Glutamatergic neuron (in vitro differentiated cells): Measurements from ENCODE around the gene GALNT7. TPM values are rescaled to one million over a fixed set of nuclear protein-coding genes. Genes with fewer than 3 reads are reported as not detected.
"Not testable (repeated sequence)": the region's sequence is repeated elsewhere in the genome, so short reads cannot be mapped to it uniquely, and the experiment has no call there.

Experiments
- DNase-seq: peaks from one replicate; pipeline ENCODE4 v3.0.0; 2022
- H3K27ac Mint-ChIP-seq: one replicate; pipeline ENCODE4 v1.8.0; 2020; ENCODE audit warnings: mild to moderate bottlenecking, mixed read lengths, inconsistent platforms; ENCODE audit not compliant: unreplicated experiment
- H3K27me3 Mint-ChIP-seq: one replicate; pipeline ENCODE4 v1.8.0; 2020; ENCODE audit warnings: mild to moderate bottlenecking, moderate library complexity, mixed read lengths, inconsistent platforms; ENCODE audit not compliant: unreplicated experiment
- H3K36me3 Mint-ChIP-seq: one replicate; pipeline ENCODE4 v1.8.0; 2020; ENCODE audit warnings: mild to moderate bottlenecking, mixed read lengths, inconsistent platforms; ENCODE audit not compliant: unreplicated experiment
- H3K4me1 Mint-ChIP-seq: one replicate; pipeline ENCODE4 v1.8.0; 2020; ENCODE audit warnings: mild to moderate bottlenecking, low read depth, mixed read lengths, inconsistent platforms; ENCODE audit not compliant: unreplicated experiment
- H3K4me3 Mint-ChIP-seq: one replicate; pipeline ENCODE4 v1.8.0; 2020; ENCODE audit warnings: mild to moderate bottlenecking, mixed read lengths, inconsistent platforms; ENCODE audit not compliant: unreplicated experiment
- H3K9me3 Mint-ChIP-seq: one replicate; pipeline ENCODE4 v1.8.0; 2020; ENCODE audit warnings: mild to moderate bottlenecking, moderate library complexity, mixed read lengths, inconsistent platforms; ENCODE audit not compliant: unreplicated experiment
- CTCF ChIP-seq: fragments of 200-600 bp; sonication (generic); IDR thresholded peaks from one replicate; pipeline ENCODE4 v1.5.0; 2021; ENCODE audit not compliant: partially characterized antibody, unreplicated experiment
- total RNA-seq: library from RNA; stranded (reverse); fragmentation: NEBNext Ultra II Directional; extraction: Animal tissue kit (Norgen Biotek cat#: 25700); gene quantifications from one replicate; pipeline ENCODE4 v1.2.1, GENCODE V29; 2021; ENCODE audit not compliant: unreplicated experiment

GALNT7 gene
- total RNA-seq, 1 donor from 2014 or later, result 17.9 TPM

GRCh38 chr4:173176010-173176409 is 7.4 kb downstream of the GALNT7 start:
- DNase-seq, result no peak
- H3K4me1 Mint-ChIP-seq, result peaks cover 16% of the 10 kb centered on the region
- peaks cover 2% of the 10 kb centered on the region for H3K27me3 Mint-ChIP-seq
- H3K4me3 Mint-ChIP-seq, result no peak overlapping the region
- no peaks in the 10 kb centered on the region for H3K9me3 Mint-ChIP-seq
- no peaks in the 10 kb centered on the region for H3K36me3 Mint-ChIP-seq
- H3K27ac Mint-ChIP-seq, result no peak overlapping the region
- no peak for TF ChIP-seq CTCF

GRCh38 chr4:173177232-173177631 is 8.6 kb downstream of the GALNT7 start:
- Mint-ChIP-seq H3K27me3 (peaks cover 2% of the 10 kb centered on the region), H3K27ac (no peak overlapping the region), H3K4me3 (no peak overlapping the region), H3K36me3 (no peaks in the 10 kb centered on the region), H3K9me3 (no peaks in the 10 kb centered on the region), H3K4me1 (peaks cover 14% of the 10 kb centered on the region)
- no peak for DNase-seq
- TF ChIP-seq CTCF, result no peak

GRCh38 chr4:173178144-173178543 is 9.5 kb downstream of the GALNT7 start:
- DNase-seq, result no peak
- no peaks in the 10 kb centered on the region for H3K36me3 Mint-ChIP-seq
- no peaks in the 10 kb centered on the region for H3K9me3 Mint-ChIP-seq
- TF ChIP-seq CTCF, result no peak
- peaks cover 3% of the 10 kb centered on the region for H3K27me3 Mint-ChIP-seq
- peaks cover 12% of the 10 kb centered on the region for H3K4me1 Mint-ChIP-seq
- no peak overlapping the region for H3K27ac Mint-ChIP-seq
- H3K4me3 Mint-ChIP-seq, result no peak overlapping the region

GRCh38 chr4:173181848-173182247 is 13.2 kb downstream of the GALNT7 start:
- no peak for DNase-seq
- Mint-ChIP-seq H3K36me3 (no peaks in the 10 kb centered on the region), H3K4me1 (peaks cover 6% of the 10 kb centered on the region), H3K4me3 (no peak overlapping the region), H3K9me3 (no peaks in the 10 kb centered on the region), H3K27ac (no peak overlapping the region), H3K27me3 (peaks cover 2% of the 10 kb centered on the region)
- no peak for TF ChIP-seq CTCF

- Mint-ChIP-seq H3K9me3 (no peaks in the 10 kb centered on the region), H3K36me3 (no peaks in the 10 kb centered on the region), H3K27me3 (peaks cover 2% of the 10 kb centered on the region), H3K4me1 (peaks cover under 1% of the 10 kb centered on the region), H3K4me3 (no peak overlapping the region), H3K27ac (no peak overlapping the region)
- DNase-seq, result no peak
- no peak for TF ChIP-seq CTCF
Measured at GRCh38 chr4:173182403-173182802, 13.8 kb downstream of the GALNT7 start.

GRCh38 chr4:173183659-173184247 is 15.1 kb downstream of the GALNT7 start:
- not testable (repeated sequence) for H3K27ac Mint-ChIP-seq, H3K36me3 Mint-ChIP-seq, H3K27me3 Mint-ChIP-seq, DNase-seq, H3K4me3 Mint-ChIP-seq, H3K9me3 Mint-ChIP-seq, H3K4me1 Mint-ChIP-seq
